NCI-H345 treated with DMSO at 0.1 percent for 48 hours (cell line): Measurements from ENCODE around the gene MRPS34.

Experiments
- DNase-seq: peaks from one replicate; lab custom pipeline; 2025; ENCODE audit not compliant: unreplicated experiment; lab: John Stamatoyannopoulos, UW

The MRPS34 gene

GRCh38 chr16:1771188-1771863 lies 1.6 kb downstream of the MRPS34 start, which contains the start of gene NME3:
NME3 (minus strand) TSS chr16:1771543; CDS start chr16:1771534, 9 bp downstream.
- no peak for DNase-seq

DNA sequence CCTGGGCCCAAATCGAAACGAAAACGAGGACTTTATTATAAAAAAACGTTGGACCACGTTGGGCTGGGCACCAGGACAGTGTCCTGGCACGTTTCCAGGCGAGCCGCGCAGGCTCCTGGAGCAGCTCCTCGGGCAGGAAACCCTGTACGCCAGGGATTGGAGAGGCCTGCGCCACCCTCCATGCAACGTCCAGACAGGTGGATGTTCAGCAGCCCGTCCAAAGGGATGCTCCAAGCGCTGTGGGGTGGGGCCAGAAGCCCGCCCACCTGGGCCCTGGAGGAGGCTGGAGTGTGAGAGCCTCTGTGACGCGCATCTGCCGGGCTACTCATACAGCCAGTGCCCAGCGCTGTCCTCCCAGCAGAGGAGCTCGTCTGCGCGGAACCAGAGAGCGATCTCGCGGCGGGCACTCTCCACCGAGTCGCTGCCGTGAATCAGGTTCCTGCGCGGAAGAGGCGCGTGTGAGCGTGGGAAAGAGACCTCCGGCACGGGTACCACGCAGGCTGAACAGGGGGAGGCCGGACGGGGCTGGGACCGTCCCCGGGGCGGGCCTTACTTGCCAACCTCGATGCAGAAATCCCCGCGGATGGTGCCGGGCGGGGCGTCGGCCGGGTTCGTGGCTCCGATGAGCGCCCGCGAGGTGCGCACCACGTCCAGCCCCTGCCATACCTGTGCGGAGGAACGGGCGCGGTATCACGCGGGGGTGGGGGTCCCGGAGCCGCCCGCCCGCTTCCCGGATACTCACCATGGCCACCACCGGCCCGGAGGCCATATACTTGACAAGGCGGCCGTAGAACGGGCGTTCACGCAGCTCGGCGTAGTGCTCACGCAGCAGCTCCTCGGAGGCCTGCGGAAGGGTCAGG lies 2.4 kb downstream of the MRPS34 start:
- no peak for DNase-seq

GRCh38 chr16:1769402-1770300 lies 3.3 kb downstream of the MRPS34 start:
- DNase-seq, result no peak

DNA sequence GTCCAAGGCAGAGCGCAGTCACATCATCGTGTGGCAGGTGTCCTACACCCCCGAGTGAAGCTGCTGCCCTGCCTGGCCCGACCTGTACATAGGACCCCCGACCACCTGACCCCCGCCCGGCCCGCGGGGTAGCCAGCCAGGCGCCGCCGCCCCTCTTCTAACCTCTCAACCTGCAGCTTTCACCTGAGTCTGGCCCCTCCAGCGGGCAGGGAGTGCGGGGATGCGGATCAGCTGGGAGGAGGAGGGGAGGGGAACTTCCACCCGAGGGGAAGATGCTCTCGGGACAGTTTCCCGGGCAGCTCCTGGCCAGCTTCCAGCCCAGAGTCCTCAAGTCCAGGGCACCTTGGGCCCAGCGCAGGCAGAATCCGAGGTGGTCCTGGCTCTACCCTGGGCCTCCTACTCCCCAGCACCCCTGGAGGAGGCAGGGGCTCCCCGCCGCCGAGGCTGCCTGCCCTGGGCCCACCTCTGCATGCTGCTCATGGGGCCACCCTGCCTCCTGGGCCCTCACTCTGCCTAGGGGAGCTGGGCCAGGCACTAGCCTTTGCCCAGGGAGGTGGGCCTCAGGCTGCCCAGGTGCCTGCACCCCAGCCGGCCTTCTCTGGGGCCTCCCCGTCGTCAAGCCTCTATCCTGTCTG lies 4.0 kb downstream of the MRPS34 start:
- DNase-seq, result no peak

GRCh38 chr16:1768061-1768766 lies 4.7 kb downstream of the MRPS34 start:
- no peak for DNase-seq

DNA sequence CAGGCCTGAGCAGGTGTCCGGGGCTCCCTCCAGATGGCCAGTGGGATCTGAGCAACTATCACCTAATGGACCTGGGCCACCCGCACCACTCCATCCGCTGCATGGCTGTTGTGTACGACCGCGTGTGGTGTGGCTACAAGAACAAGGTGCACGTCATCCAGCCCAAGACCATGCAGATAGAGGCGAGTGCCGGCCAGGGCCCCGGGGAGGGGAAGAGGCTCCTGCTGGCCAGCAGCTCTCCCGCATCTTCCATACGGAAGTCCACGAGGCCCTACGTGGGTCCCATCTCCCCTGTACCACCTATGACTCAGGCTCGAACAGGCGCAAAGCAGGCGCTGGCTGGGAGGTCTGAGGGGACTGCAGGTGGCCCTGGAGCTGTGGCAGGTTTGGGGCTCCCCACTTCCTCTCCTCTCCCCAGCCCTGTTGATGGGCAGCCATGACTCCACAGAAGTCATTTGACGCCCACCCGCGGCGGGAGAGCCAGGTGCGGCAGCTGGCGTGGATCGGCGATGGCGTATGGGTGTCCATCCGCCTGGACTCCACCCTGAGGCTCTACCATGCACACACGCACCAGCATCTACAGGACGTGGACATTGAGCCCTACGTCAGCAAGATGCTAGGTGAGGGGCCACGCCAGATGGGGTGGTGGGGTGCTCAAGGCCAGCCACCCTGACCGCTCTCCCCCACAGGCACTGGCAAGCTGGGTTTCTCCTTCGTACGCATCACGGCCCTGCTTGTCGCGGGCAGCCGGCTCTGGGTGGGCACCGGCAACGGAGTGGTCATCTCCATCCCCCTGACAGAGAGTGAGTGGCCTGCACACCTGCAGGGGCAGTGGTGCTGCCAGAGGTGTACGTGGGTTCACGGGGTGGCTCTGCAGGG lies 5.6 kb downstream of the MRPS34 start:
- no peak for DNase-seq

DNA sequence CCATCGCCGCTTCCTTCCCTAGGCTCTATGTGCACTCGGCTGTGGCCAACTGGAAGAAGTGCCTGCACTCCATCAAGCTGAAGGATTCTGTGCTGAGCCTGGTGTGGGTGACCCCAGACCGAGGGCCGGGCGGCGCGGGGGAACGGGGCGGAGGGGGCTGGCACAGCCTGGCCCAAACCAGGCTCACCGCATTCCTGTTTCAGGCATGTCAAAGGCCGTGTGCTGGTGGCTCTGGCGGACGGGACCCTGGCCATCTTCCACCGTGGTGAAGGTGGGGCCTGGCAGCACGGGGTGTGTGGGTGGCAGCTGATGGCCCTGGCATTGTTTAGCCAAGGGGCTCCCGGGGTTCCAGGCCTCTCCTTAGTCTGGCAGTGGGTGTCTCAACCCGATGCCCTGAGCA lies 6.2 kb downstream of the MRPS34 start:
- no peak for DNase-seq

GRCh38 chr16:1766231-1766630 lies 6.7 kb downstream of the MRPS34 start:
- DNase-seq, result no peak

DNA sequence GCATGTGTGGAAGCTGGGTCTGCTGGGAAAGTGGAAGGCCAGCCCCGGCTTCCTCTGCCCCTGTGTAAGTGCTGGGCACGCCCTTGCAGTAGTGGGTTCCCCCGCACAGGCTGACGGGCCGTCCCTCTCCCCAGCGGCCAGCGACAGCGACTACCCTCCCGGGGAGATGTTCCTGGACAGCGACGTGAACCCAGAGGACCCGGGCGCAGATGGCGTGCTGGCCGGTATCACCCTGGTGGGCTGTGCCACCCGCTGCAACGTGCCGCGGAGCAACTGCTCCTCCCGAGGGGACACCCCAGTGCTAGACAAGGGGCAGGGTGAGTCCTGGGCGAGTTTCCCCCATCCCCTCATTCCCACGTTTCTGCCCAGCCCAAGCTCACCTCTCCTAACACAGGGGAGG lies 7.1 kb downstream of the MRPS34 start:
- DNase-seq, result no peak

DNA sequence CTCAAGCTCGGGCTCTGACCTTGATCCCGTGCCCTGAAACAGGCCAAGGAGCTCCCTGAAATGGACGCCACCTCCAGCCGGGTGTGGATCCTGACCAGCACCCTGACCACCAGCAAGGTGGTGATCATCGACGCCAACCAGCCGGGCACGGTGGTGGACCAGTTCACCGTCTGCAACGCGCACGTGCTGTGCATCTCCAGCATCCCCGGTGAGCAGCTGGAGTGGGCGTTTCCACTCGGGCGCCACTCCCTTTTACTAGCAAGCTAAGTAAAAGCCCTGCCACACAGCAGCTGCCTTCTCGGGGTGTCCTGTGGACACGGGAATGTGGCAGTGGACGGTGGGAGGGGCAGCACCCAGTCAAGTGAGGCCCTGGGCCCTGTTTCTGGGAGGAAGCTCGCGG lies 8.0 kb downstream of the MRPS34 start:
- DNase-seq, result no peak

DNA sequence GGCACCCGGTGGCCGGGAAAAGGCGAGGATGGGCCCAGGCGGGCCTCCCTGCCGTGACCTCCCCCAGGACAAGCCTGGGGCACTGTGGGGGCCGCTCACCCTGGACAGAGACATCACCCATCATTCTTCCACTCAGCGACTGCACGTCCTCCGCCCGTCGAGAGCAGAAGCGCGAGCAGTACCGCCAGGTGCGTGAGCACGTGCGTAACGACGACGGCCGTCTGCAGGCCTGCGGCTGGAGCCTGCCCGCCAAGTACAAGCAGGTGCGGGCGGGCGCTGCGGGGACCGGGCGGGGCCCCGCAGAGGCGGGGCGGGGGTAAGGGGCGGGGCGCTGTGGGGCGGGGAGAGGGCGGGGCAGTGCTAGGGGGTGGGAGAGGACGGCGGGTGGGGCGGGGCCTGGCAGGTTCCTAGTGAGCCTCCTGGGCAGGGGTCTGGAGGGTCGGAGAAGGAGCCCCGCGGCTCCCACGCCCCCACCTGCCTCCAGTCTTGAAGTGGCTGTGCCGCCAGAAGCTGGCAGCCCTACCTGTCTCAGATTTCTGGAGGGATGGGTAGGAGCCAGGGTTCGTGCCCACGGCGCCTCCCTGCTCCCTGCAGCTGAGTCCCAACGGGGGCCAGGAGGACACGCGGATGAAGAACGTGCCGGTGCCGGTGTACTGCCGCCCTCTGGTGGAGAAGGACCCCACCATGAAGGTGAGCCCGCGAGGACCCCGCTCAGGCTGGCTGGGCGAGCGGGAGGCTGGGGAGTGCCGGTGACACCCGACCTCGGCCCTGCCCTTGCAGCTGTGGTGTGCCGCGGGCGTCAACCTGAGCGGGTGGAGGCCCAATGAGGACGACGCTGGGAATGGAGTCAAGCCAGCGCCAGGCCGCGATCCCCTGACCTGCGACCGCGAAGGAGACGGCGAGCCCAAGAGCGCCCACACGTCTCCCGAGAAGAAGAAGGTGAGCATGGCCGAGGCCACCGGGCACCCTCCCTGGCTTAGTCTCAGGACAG lies 9.1 kb downstream of the MRPS34 start:
- no peak for DNase-seq

DNA sequence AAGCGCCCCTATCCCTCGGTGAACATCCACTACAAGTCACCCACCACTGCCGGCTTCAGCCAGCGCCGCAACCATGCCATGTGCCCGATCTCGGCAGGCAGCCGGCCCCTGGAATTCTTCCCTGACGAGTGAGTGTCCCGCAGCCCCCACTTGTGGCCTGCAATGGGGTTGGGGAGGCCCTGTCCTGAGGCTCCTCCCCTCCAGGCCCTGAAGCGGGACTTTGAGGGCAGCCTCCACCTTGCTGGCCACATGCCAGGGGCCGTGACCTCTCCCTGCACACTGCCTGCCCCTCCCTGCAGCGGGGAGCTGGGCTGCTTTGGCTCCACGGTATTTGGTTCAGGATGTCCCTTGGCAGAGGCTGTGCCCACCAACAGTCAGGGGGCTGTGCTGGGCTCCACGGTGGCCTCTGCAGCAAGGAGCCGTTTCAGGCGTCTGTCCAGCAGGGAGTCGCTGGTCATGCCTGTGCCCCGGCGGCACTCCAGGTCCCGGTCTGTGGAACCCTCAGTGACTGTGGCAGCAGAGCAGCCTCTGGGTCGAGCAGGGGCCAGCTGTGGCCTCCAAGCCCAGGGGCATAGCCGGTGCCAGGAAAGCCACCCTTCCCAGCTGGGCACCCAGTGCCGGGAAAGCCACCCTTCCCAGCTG lies 9.9 kb downstream of the MRPS34 start:
- no peak for DNase-seq

DNA sequence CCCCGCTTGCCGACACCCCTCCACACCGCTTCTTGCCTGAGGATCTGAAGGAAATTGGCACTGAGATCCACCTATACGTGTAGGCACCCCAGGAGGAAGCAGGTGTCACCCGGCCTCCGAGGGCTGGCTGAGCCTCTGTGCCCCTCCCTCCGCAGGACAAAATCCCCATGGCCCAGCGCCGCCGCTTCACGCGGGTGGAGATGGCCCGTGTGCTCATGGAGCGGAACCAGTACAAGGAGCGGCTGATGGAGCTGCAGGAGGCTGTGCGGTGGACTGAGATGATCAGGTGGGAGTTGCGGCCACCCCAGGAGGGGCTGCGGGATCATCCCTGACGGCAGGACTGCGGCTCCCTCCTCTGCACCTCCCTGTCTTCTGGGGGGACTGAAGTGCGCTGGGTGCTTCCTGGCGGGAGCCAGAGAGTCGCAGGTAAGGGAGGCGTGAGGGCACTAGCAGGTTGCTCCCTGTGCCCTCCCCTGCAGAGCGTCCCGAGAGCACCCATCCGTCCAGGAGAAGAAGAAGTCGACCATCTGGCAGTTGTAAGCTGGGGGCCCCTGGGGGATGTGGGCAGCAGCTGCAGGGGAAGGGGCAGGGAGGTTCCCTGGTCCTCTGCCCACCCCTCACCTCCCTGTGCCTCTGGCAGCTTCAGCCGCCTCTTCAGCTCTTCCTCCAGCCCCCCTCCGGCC lies 10.6 kb downstream of the MRPS34 start:
- DNase-seq, result no peak

DNA sequence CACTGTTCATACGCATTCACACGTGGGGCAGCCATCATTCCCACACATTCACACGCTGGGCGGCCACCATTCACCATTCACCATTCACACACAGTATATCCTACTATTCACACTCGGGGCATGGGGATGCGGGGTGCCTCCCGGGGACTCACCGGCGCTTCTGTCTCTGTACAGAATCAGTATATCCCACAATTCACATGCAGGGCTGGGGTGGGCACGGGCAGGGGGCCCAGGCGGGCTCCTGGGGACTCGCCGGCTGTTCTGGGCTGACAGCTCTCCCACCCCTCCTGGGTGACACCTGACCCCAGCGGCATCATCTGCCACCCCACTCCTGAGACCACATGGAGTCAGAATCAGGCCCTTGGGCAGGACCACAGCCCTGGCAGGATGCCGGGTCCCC lies 11.2 kb downstream of the MRPS34 start:
- no peak for DNase-seq

DNA sequence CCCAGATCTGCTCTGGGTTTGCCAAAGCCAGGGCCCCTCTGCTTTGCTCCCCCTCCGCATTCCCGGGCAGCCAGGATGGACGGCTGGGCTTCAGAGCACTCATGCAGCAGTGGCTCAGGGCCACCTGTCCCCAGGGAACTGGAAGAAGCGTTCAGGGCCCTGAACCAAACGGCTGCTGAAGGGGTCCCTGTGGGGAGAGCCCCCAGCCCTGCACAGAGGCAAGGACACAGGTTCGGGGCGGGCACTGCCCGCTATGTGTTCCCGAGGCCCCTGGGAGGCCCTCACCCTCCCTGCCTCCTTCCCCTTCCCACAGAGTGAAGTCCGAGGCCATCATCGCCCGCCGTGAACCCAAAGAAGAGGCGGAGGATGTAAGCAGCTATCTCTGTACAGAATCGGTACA lies 12.0 kb downstream of the MRPS34 start:
- no peak for DNase-seq

GRCh38 chr16:1759511-1759910 lies 13.4 kb downstream of the MRPS34 start:
- DNase-seq, result no peak

DNA sequence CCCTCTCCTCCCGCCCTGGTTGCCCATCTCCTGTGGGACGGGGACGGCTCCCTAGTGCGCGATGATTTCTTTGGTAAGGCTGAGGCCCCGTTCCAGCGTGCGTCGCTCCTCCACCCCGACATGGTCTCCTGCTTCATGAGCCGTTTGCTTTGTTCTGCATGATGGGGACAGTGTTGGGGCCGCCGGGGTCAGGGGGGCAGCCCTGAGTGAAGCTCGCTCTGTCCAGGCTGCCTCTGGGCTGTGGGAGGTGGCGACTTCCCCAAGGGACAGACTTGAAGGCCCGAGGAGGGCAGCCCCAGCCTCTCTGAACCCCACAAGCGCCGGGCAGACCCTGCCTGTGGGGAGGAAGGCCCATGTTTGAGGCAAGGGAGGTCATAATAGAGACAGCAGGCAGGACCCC lies 14.0 kb downstream of the MRPS34 start:
- DNase-seq, result no peak
